ENCODE data around the gene KCNQ1.

Gene KCNQ1

GRCh38 chr11:2708757-2709281 is 264.0 kb downstream of the KCNQ1 start:
- DNase-seq: no peak

- no peak for DNase-seq
Measured at GRCh38 chr11:2709429-2709828, 264.6 kb downstream of the KCNQ1 start.

GRCh38 chr11:2711161-2711560 is 266.4 kb downstream of the KCNQ1 start:
- DNase-seq: no peak

- no peak for DNase-seq
Measured at GRCh38 chr11:2713094-2713493, 268.3 kb downstream of the KCNQ1 start.

- DNase-seq: no peak
Measured at GRCh38 chr11:2713661-2714462, 269.1 kb downstream of the KCNQ1 start.

GRCh38 chr11:2714463-2714800 is 269.6 kb downstream of the KCNQ1 start:
- no peak for DNase-seq

- no peak for DNase-seq
Measured at GRCh38 chr11:2714871-2715270, 270.1 kb downstream of the KCNQ1 start.

GRCh38 chr11:2715716-2716350 is 271.0 kb downstream of the KCNQ1 start:
- no peak for DNase-seq

- DNase-seq: no peak
Measured at GRCh38 chr11:2716376-2717095, 271.7 kb downstream of the KCNQ1 start.

- no peak for DNase-seq
Measured at GRCh38 chr11:2717561-2718325, 272.9 kb downstream of the KCNQ1 start.

- no peak for DNase-seq
Measured at GRCh38 chr11:2718817-2719438, 274.1 kb downstream of the KCNQ1 start.

GRCh38 chr11:2719831-2720590 is 275.2 kb downstream of the KCNQ1 start:
- DNase-seq: no peak

GRCh38 chr11:2721210-2721916 is 276.6 kb downstream of the KCNQ1 start:
- DNase-seq: no peak

- DNase-seq: no peak
Measured at GRCh38 chr11:2722955-2723354, 278.1 kb downstream of the KCNQ1 start.

GRCh38 chr11:2724104-2724503 is 279.3 kb downstream of the KCNQ1 start:
- DNase-seq: no peak

GRCh38 chr11:2724653-2725367 is 280.0 kb downstream of the KCNQ1 start:
- DNase-seq: no peak

GRCh38 chr11:2725368-2726300 is 280.8 kb downstream of the KCNQ1 start:
- DNase-seq: no peak

GRCh38 chr11:2726964-2727363 is 282.2 kb downstream of the KCNQ1 start:
- DNase-seq: no peak

GRCh38 chr11:2728128-2728662 is 283.4 kb downstream of the KCNQ1 start:
- no peak for DNase-seq

Data from amniotic stem cell (primary cell).